ENCODE measurements around the gene MAP6. TPM values are rescaled to one million over a fixed set of nuclear protein-coding genes. Genes with fewer than 3 reads are reported as not detected.

Gene MAP6
- total and polyA plus RNA-seq, 9 of the 15 experiments (the other 6 are each of a cell fraction or from before 2014, with no cell fraction given) = not detected

DNA sequence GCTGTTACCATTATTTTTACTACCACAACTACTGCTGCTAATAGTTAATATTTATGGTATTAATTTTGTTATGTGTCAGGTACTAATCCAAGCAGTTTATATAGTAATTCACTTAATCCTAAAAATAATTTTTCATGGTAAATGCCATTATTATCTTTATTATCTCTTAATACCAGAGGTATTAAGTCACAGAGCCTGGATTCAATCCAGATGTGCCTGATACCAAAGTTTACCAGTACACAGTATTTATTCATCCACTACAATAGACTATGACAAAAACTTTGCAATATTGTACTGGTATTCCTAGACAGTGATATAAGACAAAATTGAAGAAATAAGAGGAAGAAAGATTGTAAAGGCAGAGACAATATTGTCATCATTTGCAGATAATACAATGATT, 24.5 kb downstream of the MAP6 start (continued):
- no peak for TF ChIP-seq ZNF586 (CRISPR knock-in tag; conservative IDR thresholded peaks at IDR 0.05)
- no peak for TF ChIP-seq CBFB (CRISPR knock-in tag; IDR thresholded peaks at IDR 0.05)
- TF ChIP-seq ADNP (tag; IDR thresholded peaks at IDR 0.05) = no peak
- TF ChIP-seq RBM15 (IDR thresholded peaks at IDR 0.05; ENCODE audit: insufficient read depth, low read length) = no peak
- no peak for TF ChIP-seq ZBTB7A (IDR thresholded peaks at IDR 0.05; ENCODE audit: borderline replicate concordance, control insufficient read depth, low read depth, low read length)
- TF ChIP-seq ZNF184 (CRISPR knock-in tag; IDR thresholded peaks at IDR 0.05) = no peak
- TF ChIP-seq, protein P1, sequence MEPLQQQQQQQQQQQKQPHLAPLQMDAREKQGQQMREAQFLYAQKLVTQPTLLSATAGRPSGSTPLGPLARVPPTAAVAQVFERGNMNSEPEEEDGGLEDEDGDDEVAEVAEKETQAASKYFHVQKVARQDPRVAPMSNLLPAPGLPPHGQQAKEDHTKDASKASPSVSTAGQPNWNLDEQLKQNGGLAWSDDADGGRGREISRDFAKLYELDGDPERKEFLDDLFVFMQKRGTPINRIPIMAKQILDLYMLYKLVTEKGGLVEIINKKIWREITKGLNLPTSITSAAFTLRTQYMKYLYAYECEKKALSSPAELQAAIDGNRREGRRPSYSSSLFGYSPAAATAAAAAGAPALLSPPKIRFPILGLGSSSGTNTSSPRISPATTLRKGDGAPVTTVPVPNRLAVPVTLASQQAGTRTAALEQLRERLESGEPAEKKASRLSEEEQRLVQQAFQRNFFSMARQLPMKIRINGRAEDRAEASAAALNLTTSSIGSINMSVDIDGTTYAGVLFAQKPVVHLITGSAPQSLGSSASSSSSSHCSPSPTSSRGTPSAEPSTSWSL (CRISPR knock-in tag; IDR thresholded peaks at IDR 0.05; ENCODE audit: borderline replicate concordance) = no peak

DNA sequence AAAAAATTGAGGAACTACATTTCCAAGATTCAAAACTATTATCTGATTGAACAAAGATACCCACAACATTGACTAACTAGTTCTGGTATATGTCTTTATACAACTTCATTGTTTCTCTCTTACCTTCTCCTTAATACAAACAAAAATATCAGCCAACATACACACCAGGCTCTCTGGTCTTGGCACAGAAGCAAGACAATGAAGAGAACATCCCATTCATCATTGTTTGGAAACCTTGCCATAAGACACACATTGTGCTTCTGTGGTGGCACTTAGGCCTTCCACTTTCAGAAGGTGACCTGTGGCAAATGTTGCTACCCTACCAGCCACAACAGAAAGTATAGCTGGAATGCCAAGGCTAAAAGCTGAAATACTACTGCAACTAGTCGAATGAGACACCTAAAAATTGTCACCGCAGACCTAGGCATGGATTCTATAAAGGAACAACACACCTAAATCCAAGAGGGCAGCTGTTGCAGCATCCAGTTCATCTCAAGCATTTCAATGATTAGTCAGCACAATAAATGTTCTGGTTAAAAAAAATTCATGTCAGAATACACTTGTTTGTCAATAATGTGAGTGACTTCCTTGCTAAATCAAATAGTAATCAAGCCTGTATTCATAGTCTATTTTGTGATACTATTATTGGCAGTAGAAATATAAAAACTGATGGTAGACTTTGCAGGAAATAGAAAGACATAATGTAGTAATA, 26.3 kb downstream of the MAP6 start:
- no peak overlapping the region for H3K4me2 ChIP-seq (ENCODE audit: insufficient read depth, low read length)
- intact Hi-C loops (cut with micrococcal nuclease) = no loop called here
- ChIA-PET POLR2A (no interaction called here), CTCF (ENCODE audit: low intra/inter-chr PET ratio) (interaction anchor here (0.7 kb wide), 1 partner anchor 1848 kb away, joined by 3 read pairs; no protein-coding TSS in a partner anchor)
- no peak for ATAC-seq
- H3K27ac ChIP-seq (ENCODE audit: extremely low read depth, low read depth, low read length) = no peak overlapping the region
- H3K36me3 ChIP-seq (ENCODE audit: control insufficient read depth, insufficient read depth, low read length) = no peaks in the 10 kb centered on the region
- H3K79me2 ChIP-seq (ENCODE audit: control insufficient read depth, insufficient read depth, low read length) = no peaks in the 10 kb centered on the region
- H3K4me3 ChIP-seq = no peak overlapping the region
- H3K9me1 ChIP-seq (ENCODE audit: control insufficient read depth, insufficient read depth, low read length) = no peaks in the 10 kb centered on the region
- no peak for DNase-seq (ENCODE audit: extremely low read depth in 1 of 4, low spot score in 3 of 4)
- no peak overlapping the region for H2AFZ ChIP-seq (ENCODE audit: low read depth, low read length)
- H3K27me3 ChIP-seq (ENCODE audit: control insufficient read depth in 2 of 2, insufficient read depth in 2 of 2, low read length in 2 of 2) = peaks cover 8 to 14% of the 10 kb centered on the region in 2 experiments; a peak in 4 of 5 replicates
- TF ChIP-seq ZNF316 (IDR thresholded peaks at IDR 0.05) (peak; percentile 67), CBX3 (IDR thresholded peaks at IDR 0.05; ENCODE audit: borderline replicate concordance in 1 of 2, low read length in 2 of 2) (no peak), C11orf30 (IDR thresholded peaks at IDR 0.05; ENCODE audit: low read depth) (peak; percentile 48; the same call in 1 of the 2 replicates)
- no TSS peak for BruUV-seq (replicated peaks)
- WGBS (ENCODE audit: insufficient coverage, low coverage, missing lambda C conversion rate) = 0% methylated on average over 2 of the region's 2 CpGs
- peaks cover 0 to 4% of the 10 kb centered on the region in 2 experiments; a peak in 2 of 5 replicates for H3K4me1 ChIP-seq (replicated peaks in 1 of 2; ENCODE audit: control insufficient read depth in 2 of 2, insufficient read depth in 2 of 2, low read length in 2 of 2)
- H3K9me3 ChIP-seq (replicated peaks; ENCODE audit: control insufficient read depth, insufficient read depth, low read depth, low read length) = no peaks in the 10 kb centered on the region
- in situ Hi-C loops (cut with MboI) = no loop called here
- no peaks in the 10 kb centered on the region for H4K20me1 ChIP-seq (replicated peaks; ENCODE audit: control insufficient read depth, insufficient read depth, low read length)
- FAIRE-seq = no peak
- no peak overlapping the region for H3K9ac ChIP-seq (ENCODE audit: insufficient read depth in 1 of 2, low read depth in 2 of 2, low read length in 2 of 2)

Data from K562 (cell line).